DOHH2 (cell line): ENCODE results near the gene XRCC5.

Source experiments
- H3F3A ChIP-seq: fragments of 200-600 bp; sonication (generic), shearing (Covaris generic); 2 replicates; pipeline ENCODE4 v1.6.0; 2016; ENCODE audit warnings: antibody characterized with exemption, mild to moderate bottlenecking; ENCODE audit not compliant: control insufficient read depth, insufficient read depth
- H3K27ac ChIP-seq: fragments of 200-600 bp; sonication (generic); 2 replicates; pipeline ENCODE4 v1.5.1; 2014; ENCODE audit warnings: low read depth, mild to moderate bottlenecking, low read length, moderate library complexity
- H3K27me3 ChIP-seq: fragments of 200-600 bp; sonication (generic); 2 replicates; pipeline ENCODE4 v1.6.1; 2014; ENCODE audit warnings: mild to moderate bottlenecking, low read length, mixed read lengths; ENCODE audit not compliant: control insufficient read depth
- H3K36me3 ChIP-seq: fragments of 200-600 bp; sonication (generic); 2 replicates; pipeline ENCODE4 v1.6.1; 2014; ENCODE audit warnings: mild to moderate bottlenecking, low read length, moderate library complexity, mixed read lengths; ENCODE audit not compliant: control insufficient read depth
- H3K4me1 ChIP-seq: fragments of 200-600 bp; sonication (generic); 2 replicates; pipeline ENCODE4 v1.6.1; 2014; ENCODE audit warnings: mild to moderate bottlenecking, low read length, mixed read lengths; ENCODE audit not compliant: control insufficient read depth
- H3K4me2 ChIP-seq: fragments of 200-600 bp; sonication (generic); 2 replicates; pipeline ENCODE4 v1.6.0; 2014; ENCODE audit warnings: mild to moderate bottlenecking, low read length, moderate library complexity
- H3K4me3 ChIP-seq: fragments of 200-600 bp; sonication (generic); 2 replicates; pipeline ENCODE4 v1.5.1; 2014; ENCODE audit warnings: mild to moderate bottlenecking, low read length, mixed read lengths
- H3K79me2 ChIP-seq: fragments of 200-600 bp; sonication (generic); 2 replicates; pipeline ENCODE4 v1.6.1; 2014; ENCODE audit warnings: mild to moderate bottlenecking, low read length, mixed read lengths; ENCODE audit not compliant: control insufficient read depth
- H3K9me2 ChIP-seq: fragments of 200-600 bp; sonication (generic); replicated peaks from 2 replicates; pipeline ENCODE4 v1.6.1; 2014; ENCODE audit warnings: mild to moderate bottlenecking, low read length, mixed read lengths; ENCODE audit not compliant: control insufficient read depth
- H3K9me3 ChIP-seq: fragments of 200-600 bp; sonication (generic); 2 replicates; pipeline ENCODE4 v1.6.1; 2014; ENCODE audit warnings: antibody characterized with exemption, low read length, mixed read lengths; ENCODE audit not compliant: control insufficient read depth, insufficient read depth
- H4K20me1 ChIP-seq: fragments of 200-600 bp; sonication (generic); 2 replicates; pipeline ENCODE4 v1.6.0; 2014; ENCODE audit warnings: low read depth, mild to moderate bottlenecking, antibody characterized with exemption, low read length, moderate library complexity; ENCODE audit not compliant: control insufficient read depth, insufficient read depth
- CTCF ChIP-seq: fragments of 200-600 bp; sonication (generic); IDR thresholded peaks from one replicate; pipeline ENCODE4 v1.5.1; 2014; ENCODE audit warnings: antibody characterized with exemption, mild to moderate bottlenecking, low read depth, low read length; ENCODE audit not compliant: poor library complexity, severe bottlenecking
- EZH2phosphoT487 ChIP-seq: fragments of 200-600 bp; sonication (generic); IDR thresholded peaks from 2 replicates; pipeline ENCODE4 v1.6.1; 2017; ENCODE audit warnings: borderline replicate concordance, mild to moderate bottlenecking, antibody characterized with exemption, low read length, moderate library complexity, mixed read lengths

XRCC5 gene

GRCh38 chr2:216160786-216161185 is 51.6 kb downstream of the XRCC5 start:
- Histone ChIP-seq H4K20me1 (no peaks in the 10 kb centered on the region), H3K36me3 (peaks cover 97% of the 10 kb centered on the region), H3K27me3 (no peaks in the 10 kb centered on the region), H3F3A (no peaks in the 10 kb centered on the region), H3K9me3 (no peaks in the 10 kb centered on the region), H3K9me2 (no peaks in the 10 kb centered on the region), H3K4me1 (no peaks in the 10 kb centered on the region), H3K27ac (no peak overlapping the region), H3K4me2 (no peak overlapping the region), H3K4me3 (no peak overlapping the region), H3K79me2 (peaks cover 34% of the 10 kb centered on the region)
- TF ChIP-seq EZH2phosphoT487 (no peak), CTCF (no peak)

GRCh38 chr2:216161967-216162366 is 52.8 kb downstream of the XRCC5 start:
- TF ChIP-seq CTCF = no peak
- TF ChIP-seq EZH2phosphoT487 = no peak
- Histone ChIP-seq H3K79me2 (peaks cover 28% of the 10 kb centered on the region), H3K4me3 (no peak overlapping the region), H3K9me2 (no peaks in the 10 kb centered on the region), H3K27me3 (no peaks in the 10 kb centered on the region), H3K36me3 (peaks cover 97% of the 10 kb centered on the region), H4K20me1 (0 out of 2 replicates have a peak, but pooled peaks cover 4% of the 10 kb centered on the region), H3K4me1 (no peaks in the 10 kb centered on the region), H3F3A (no peaks in the 10 kb centered on the region), H3K4me2 (no peak overlapping the region), H3K9me3 (no peaks in the 10 kb centered on the region), H3K27ac (no peak overlapping the region)

- peaks cover 26% of the 10 kb centered on the region for H3K79me2 ChIP-seq
- peaks cover 98% of the 10 kb centered on the region for H3K36me3 ChIP-seq
- H3K9me2 ChIP-seq = no peaks in the 10 kb centered on the region
Measured at GRCh38 chr2:216163518-216163917, 54.4 kb downstream of the XRCC5 start.

More at GRCh38 chr2:216163518-216163917, 54.4 kb downstream of the XRCC5 start:
- TF ChIP-seq EZH2phosphoT487 = no peak
- no peak for TF ChIP-seq CTCF
- no peak overlapping the region for H3K27ac ChIP-seq
- no peak overlapping the region for H3K4me2 ChIP-seq
- H3K27me3 ChIP-seq = no peaks in the 10 kb centered on the region
- no peaks in the 10 kb centered on the region for H3K9me3 ChIP-seq
- no peaks in the 10 kb centered on the region for H3F3A ChIP-seq
- no peak overlapping the region for H3K4me3 ChIP-seq
- H4K20me1 ChIP-seq = 0 out of 2 replicates have a peak, but pooled peaks cover 7% of the 10 kb centered on the region
- H3K4me1 ChIP-seq = no peaks in the 10 kb centered on the region
